Activated T-cell treated with anti-CD3 and anti-CD28 coated beads, Interleukin-2, amount 50 U/mL, for 4 hours (primary cell): Measurements from ENCODE around the gene TMEM120B. TPM values are rescaled to one million over a fixed set of nuclear protein-coding genes. Genes with fewer than 3 reads are reported as not detected.
A peak's percentile ranks its signal among the peaks of the same experiment; 100 is the strongest.

Experiments
- ATAC-seq, 2 donors: fragments of 200-7000 bp; cut with Tn5 transposase; one replicate each; pipeline ENCODE4 v1.10.0; 2021
- DNase-seq: peaks from one replicate; pipeline ENCODE4 v3.0.0-alpha.2; 2020
- H3K27me3 Mint-ChIP-seq: one replicate; pipeline ENCODE4 v1.8.0; 2021; ENCODE audit warnings: low read depth, mixed read lengths
- H3K36me3 Mint-ChIP-seq: one replicate; pipeline ENCODE4 v1.8.0; 2022; ENCODE audit warnings: mixed read lengths; ENCODE audit not compliant: insufficient read depth
- H3K4me1 Mint-ChIP-seq: one replicate; pipeline ENCODE4 v1.8.0; 2021; ENCODE audit warnings: low read depth, mixed read lengths
- H3K4me3 Mint-ChIP-seq: one replicate; pipeline ENCODE4 v1.8.0; 2021; ENCODE audit warnings: mild to moderate bottlenecking, moderate library complexity, mixed read lengths
- H3K9me3 Mint-ChIP-seq: one replicate; pipeline ENCODE4 v1.8.0; 2021; ENCODE audit warnings: mixed read lengths
- total RNA-seq, 3 donors: library from RNA; stranded (reverse); gene quantifications; one replicate each; pipeline ENCODE4 v1.2.1, GENCODE V29; 2021

Gene TMEM120B
- total RNA-seq, 3 donors from 2014 or later: 14.2 to 19.1 (median 17.7) TPM

GRCh38 chr12:121767525-121768016 is 55.0 kb downstream of the TMEM120B start:
- Mint-ChIP-seq H3K27me3 (no peaks in the 10 kb centered on the region), H3K4me1 (no peaks in the 10 kb centered on the region), H3K36me3 (no peaks in the 10 kb centered on the region), H3K4me3 (no peak overlapping the region), H3K9me3 (no peaks in the 10 kb centered on the region)
- ATAC-seq (no peak), DNase-seq (no peak)

- DNase-seq (no peak), ATAC-seq (no peak)
- Mint-ChIP-seq H3K4me1 (peaks cover 8% of the 10 kb centered on the region), H3K36me3 (no peaks in the 10 kb centered on the region), H3K4me3 (no peak overlapping the region), H3K27me3 (no peaks in the 10 kb centered on the region), H3K9me3 (no peaks in the 10 kb centered on the region)
Observed at GRCh38 chr12:121769297-121769830, 56.8 kb downstream of the TMEM120B start.

GRCh38 chr12:121769831-121770301 is 57.3 kb downstream of the TMEM120B start:
- DNase-seq: no peak
- ATAC-seq: no peak
- Mint-ChIP-seq H3K36me3 (no peaks in the 10 kb centered on the region), H3K9me3 (no peaks in the 10 kb centered on the region), H3K4me1 (peaks cover 8% of the 10 kb centered on the region), H3K27me3 (no peaks in the 10 kb centered on the region), H3K4me3 (no peak overlapping the region)

GRCh38 chr12:121770388-121770787 is 57.8 kb downstream of the TMEM120B start:
- no peaks in the 10 kb centered on the region for H3K36me3 Mint-ChIP-seq
- peaks cover 8% of the 10 kb centered on the region for H3K4me1 Mint-ChIP-seq
- H3K9me3 Mint-ChIP-seq: no peaks in the 10 kb centered on the region
- DNase-seq (no peak), ATAC-seq (no peak)
- no peak overlapping the region for H3K4me3 Mint-ChIP-seq
- no peaks in the 10 kb centered on the region for H3K27me3 Mint-ChIP-seq

- no peaks in the 10 kb centered on the region for H3K36me3 Mint-ChIP-seq
- H3K27me3 Mint-ChIP-seq: no peaks in the 10 kb centered on the region
- H3K4me3 Mint-ChIP-seq: no peak overlapping the region
- DNase-seq: no peak
- H3K9me3 Mint-ChIP-seq: no peaks in the 10 kb centered on the region
- no peak for ATAC-seq
- peaks cover 8% of the 10 kb centered on the region for H3K4me1 Mint-ChIP-seq
Observed at GRCh38 chr12:121770813-121771625, 58.5 kb downstream of the TMEM120B start.

GRCh38 chr12:121773011-121773777 is 60.6 kb downstream of the TMEM120B start:
- no peak overlapping the region for H3K4me3 Mint-ChIP-seq

GRCh38 chr12:121774968-121775474 is 62.5 kb downstream of the TMEM120B start:
- ATAC-seq (no peak), DNase-seq (no peak)
- H3K27me3 Mint-ChIP-seq: no peaks in the 10 kb centered on the region
- peaks cover 12% of the 10 kb centered on the region for H3K4me1 Mint-ChIP-seq
- peaks cover 8% of the 10 kb centered on the region for H3K36me3 Mint-ChIP-seq
- H3K4me3 Mint-ChIP-seq: no peak overlapping the region
- no peaks in the 10 kb centered on the region for H3K9me3 Mint-ChIP-seq

More at GRCh38 chr12:121773011-121773777, 60.6 kb downstream of the TMEM120B start:
- peaks cover 10% of the 10 kb centered on the region for H3K4me1 Mint-ChIP-seq
- ATAC-seq (peak; percentile 81 to 86), DNase-seq (peak; percentile 73)
- no peaks in the 10 kb centered on the region for H3K27me3 Mint-ChIP-seq
- H3K36me3 Mint-ChIP-seq: no peaks in the 10 kb centered on the region
- H3K9me3 Mint-ChIP-seq: no peaks in the 10 kb centered on the region

- H3K9me3 Mint-ChIP-seq: no peaks in the 10 kb centered on the region
- peaks cover 10% of the 10 kb centered on the region for H3K36me3 Mint-ChIP-seq
- DNase-seq (no peak), ATAC-seq (no peak)
- H3K27me3 Mint-ChIP-seq: no peaks in the 10 kb centered on the region
- no peak overlapping the region for H3K4me3 Mint-ChIP-seq
- H3K4me1 Mint-ChIP-seq: peaks cover 16% of the 10 kb centered on the region
Observed at GRCh38 chr12:121775501-121775900, 62.9 kb downstream of the TMEM120B start.

- H3K27me3 Mint-ChIP-seq: no peaks in the 10 kb centered on the region
- no peaks in the 10 kb centered on the region for H3K9me3 Mint-ChIP-seq
- H3K36me3 Mint-ChIP-seq: peaks cover 10% of the 10 kb centered on the region
- peaks cover 24% of the 10 kb centered on the region for H3K4me1 Mint-ChIP-seq
- ATAC-seq (peak; percentile 83 to 89), DNase-seq (peak; percentile 95)
- no peak overlapping the region for H3K4me3 Mint-ChIP-seq
Observed at GRCh38 chr12:121776190-121777098, 63.9 kb downstream of the TMEM120B start.

GRCh38 chr12:121778567-121779421 is 66.2 kb downstream of the TMEM120B start:
- peaks cover 14% of the 10 kb centered on the region for H3K36me3 Mint-ChIP-seq
- no peak for DNase-seq
- H3K4me1 Mint-ChIP-seq: peaks cover 36% of the 10 kb centered on the region
- no peaks in the 10 kb centered on the region for H3K27me3 Mint-ChIP-seq
- no peak for ATAC-seq
- no peak overlapping the region for H3K4me3 Mint-ChIP-seq
- no peaks in the 10 kb centered on the region for H3K9me3 Mint-ChIP-seq

GRCh38 chr12:121779422-121779895 is 66.9 kb downstream of the TMEM120B start:
- H3K9me3 Mint-ChIP-seq: no peaks in the 10 kb centered on the region
- ATAC-seq: no peak
- H3K27me3 Mint-ChIP-seq: no peaks in the 10 kb centered on the region
- DNase-seq: no peak
- peaks cover 42% of the 10 kb centered on the region for H3K4me1 Mint-ChIP-seq
- no peak overlapping the region for H3K4me3 Mint-ChIP-seq
- H3K36me3 Mint-ChIP-seq: peaks cover 15% of the 10 kb centered on the region

GRCh38 chr12:121780429-121780828 is 67.9 kb downstream of the TMEM120B start:
- peaks cover 50% of the 10 kb centered on the region for H3K4me1 Mint-ChIP-seq
- DNase-seq (no peak), ATAC-seq (no peak)
- no peak overlapping the region for H3K4me3 Mint-ChIP-seq
- H3K36me3 Mint-ChIP-seq: peaks cover 21% of the 10 kb centered on the region
- no peaks in the 10 kb centered on the region for H3K9me3 Mint-ChIP-seq
- no peaks in the 10 kb centered on the region for H3K27me3 Mint-ChIP-seq
